HG03469 (cell line): Measurements from ENCODE around the gene FUOM.
"Not testable (repeated sequence)": the region's sequence is repeated elsewhere in the genome, so short reads cannot be mapped to it uniquely, and the experiment has no call there.

Source experiments
- ATAC-seq: cut with Tn5 transposase; IDR thresholded peaks from one replicate; pipeline ENCODE4 v1.9.1; 2021; ENCODE audit warnings: mild to moderate bottlenecking, moderate library complexity, moderate number of reproducible peaks; ENCODE audit not compliant: unreplicated experiment

Gene FUOM

DNA sequence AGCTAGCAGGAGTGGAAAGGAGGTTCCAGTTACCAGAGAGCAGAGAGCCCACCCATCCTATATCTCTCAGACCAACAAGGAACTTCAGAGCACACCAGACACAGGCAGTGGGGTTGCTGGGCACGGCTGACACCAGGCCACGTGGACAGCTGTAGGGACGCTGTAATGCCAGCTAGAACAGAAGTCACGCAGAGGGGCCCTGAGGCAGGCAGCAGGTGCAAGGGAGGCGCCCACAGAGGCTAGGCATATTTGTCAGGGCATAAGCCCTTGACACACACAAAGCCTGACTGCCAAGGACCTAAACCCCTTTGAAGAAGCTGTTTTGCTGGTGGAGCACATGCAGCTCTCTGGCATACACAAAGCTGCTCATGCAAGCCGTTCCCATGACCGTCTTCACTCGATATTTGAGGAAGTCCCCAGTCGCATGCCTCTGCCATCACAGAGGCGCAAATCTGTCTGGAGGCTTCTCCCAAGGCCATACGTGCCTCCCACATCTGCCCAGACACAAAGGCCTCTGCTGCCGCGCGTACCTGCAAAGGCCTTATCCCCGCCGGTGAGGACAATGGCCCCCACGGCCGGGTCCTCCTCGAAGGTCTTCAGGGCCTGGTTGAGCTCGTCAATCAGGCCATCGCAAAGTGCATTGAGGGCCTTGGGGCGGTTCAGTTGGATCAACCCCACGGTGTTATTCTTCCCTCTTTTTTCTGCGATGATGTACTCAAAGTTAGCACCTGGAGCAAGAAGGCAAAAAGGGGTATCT lies 12.4 kb upstream of the FUOM start:
- no peak for ATAC-seq

DNA sequence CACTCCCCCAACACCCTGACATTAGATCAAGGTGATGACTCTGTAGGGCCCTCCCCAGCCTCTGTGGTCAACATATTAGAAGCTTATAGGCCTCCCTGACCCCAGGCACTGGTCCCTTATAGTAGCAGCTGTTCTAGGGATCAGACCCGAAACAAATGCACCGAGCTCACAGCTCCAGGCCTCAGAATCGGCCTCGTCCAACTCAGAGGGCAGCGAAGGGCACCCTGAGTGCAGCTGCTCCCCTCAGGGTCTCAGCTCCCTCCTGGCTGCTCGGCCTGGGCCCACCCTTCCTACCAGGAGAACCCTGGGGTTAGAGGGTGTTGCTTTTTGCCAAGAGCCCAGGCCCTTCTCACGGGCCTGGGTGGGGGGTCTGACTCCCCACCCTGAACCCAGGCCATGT lies 10.3 kb upstream of the FUOM start:
- ATAC-seq = no peak

DNA sequence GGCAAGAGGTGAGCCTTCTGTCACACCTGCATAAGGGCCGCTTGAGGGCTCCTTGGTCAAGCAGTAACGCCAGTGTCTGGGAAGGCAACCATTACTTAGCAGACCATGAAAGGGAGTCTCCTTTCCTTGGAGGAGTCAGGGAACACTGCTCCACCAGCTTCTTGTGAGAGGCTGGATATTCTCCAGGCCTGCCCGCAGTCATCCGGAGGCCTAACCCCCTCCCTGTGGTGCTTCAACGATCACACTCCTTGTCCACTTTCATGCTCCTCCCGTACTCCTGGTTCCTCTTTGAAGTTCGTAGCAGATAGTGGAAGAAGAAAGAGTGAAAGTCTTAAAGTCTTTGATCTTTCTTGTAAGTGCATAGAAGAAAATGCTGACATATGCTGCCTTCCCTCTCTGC lies 9.6 kb upstream of the FUOM start:
- ATAC-seq = not testable (repeated sequence)

DNA sequence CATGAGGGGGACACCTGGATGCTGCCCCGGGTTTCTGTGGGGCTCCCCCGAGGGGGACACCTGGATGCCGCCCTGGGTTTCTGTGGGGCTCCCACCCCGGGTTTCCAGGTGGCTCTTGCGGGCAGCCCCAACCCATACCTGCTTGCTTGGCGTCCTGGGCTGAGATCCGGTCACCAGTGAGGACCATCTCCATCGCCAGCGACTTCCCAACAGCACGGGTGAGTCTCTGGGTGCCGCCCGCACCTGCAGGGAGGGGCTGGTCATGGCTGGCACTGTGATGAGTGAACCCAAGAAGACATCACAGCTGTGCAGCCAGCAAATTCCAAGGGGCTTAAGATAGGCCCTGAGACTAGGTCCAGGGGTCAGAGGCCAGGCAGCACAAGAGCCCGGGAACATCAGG lies 8.9 kb upstream of the FUOM start:
- ATAC-seq = no peak

DNA sequence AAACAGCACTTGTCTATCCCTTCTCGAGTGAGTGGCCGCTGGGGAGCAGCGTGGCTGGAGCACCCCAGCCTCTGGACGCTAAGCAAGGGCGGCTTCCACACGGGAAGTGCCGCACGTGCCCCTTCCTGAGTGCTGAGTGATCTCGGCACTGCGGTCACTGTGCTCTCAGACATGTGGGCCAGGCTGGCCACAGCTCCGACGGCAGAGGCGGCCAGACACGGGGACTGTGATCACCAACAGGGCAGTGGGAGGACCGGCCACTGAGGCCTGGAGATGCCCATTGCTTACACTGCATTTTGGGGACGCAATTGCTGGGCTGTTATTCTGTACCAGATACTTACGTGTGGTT lies 8.3 kb upstream of the FUOM start:
- ATAC-seq = no peak

DNA sequence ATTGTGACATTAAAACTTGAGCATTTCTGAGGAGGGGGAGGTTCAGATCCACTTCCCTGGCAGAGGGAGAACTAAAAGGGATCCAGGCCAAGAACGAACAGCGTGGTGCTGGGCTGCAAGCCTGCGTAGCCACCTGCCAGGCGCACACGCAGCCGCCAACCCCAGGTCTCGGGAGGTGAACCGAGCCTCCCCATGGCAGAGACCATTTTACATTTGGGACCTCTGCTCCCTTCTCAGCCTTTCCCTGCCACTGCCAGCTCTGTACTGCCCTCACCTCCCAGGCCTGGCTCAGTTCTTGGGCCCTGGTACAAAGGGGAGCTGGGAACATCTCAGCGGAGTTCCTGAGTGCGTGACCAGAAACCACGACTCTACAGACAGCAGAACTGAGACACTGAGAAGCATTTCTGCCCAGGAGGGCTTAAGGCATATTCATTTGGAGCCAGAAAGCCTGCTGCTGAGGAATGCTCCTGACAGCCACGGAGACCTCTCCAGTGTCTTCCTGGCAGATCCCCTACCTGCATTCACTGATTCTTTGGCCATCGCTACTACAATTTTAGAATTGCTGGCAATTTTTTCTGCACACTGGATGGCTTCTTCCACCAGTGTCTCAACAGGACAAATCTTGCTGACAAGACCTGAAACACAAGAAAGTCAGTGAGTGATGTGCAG lies 7.8 kb upstream of the FUOM start:
- ATAC-seq = no peak

DNA sequence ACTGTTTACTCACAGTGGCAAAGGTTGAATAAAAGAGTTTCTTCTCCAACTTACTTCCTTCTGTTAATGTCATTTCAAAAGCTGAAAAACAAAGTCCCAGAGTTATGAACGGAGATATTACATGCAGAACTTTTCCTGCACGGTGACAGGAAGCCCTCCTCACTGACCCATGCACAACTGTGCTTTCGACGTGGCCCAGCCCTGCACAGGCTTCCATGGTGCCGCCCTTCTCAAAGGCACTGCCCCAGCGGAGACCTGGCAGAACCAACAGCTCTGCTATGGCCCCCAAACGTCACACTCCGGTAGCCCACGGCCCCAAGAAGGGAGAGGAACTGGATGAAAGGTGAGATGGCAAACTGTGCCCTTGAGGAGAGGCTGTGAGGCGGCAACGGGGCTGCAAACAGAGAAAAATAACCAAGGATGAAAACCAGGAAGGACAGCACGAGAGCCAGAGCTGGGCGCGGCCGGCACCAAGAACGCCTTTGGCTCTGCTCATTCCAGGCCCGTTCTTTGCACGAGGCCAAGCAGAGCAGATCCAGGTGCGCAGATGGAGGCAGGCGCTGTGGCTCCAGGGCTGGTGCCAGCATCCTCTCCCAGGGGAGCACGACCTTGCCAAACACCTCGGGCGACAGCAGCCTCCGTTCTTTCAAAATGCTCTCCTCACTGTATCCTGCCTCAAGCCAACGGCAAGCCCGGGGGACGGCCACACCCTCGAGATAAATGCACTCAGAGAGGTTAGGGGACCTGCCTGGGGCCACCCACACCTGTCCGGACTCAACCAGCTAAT lies 7.0 kb upstream of the FUOM start:
- ATAC-seq = no peak

DNA sequence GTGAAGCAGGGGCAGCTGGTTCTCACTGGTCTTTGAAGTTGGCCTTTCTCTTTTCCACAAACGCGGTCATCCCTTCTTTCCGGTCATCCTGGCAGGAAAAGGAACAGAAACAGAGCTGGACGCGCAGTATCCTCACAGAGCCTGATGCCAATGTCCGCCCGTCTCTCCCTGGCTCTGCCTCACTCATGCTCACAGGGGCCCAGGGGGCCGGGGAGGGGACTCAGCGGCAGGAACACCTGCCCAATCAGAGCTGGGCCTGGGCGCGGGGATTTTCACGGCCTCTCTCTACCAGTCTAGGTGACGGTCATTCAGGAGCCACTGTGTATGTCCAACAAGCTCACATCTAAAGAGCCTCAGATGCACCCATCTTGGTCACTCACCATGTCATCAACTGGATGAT lies 5.0 kb upstream of the FUOM start:
- no peak for ATAC-seq

DNA sequence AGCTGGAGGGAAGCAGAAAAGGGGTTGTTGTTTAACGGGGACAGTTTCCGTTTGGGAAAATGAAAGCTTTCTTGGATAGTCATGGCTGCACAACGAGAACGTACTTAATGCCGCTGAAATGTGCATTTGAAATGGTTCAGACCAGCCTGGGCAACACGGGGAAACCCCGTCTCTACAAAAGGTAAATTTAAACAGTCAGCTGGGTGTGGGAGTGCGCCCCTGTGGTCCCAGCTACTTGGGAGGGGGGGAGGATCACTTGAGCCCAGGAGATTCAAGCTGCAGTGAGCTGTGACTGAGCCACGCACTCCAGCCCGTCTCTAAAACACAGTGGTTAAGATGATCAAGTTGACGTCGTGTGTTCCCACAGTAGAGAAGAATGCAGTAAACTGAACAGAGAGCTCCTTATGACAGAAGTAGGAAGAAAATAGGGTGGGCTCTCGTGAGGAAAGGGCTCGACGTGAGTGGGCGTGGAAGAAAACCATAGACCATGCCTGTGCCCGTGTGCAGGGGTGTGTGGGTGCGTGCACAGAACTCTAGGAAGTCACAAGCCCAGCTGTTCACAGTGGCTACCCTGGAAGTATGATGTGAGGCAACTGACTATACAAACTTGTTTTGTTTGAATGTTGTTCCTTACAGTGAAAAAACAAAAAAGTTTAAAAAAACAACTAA lies 4.1 kb upstream of the FUOM start:
- no peak for ATAC-seq

DNA sequence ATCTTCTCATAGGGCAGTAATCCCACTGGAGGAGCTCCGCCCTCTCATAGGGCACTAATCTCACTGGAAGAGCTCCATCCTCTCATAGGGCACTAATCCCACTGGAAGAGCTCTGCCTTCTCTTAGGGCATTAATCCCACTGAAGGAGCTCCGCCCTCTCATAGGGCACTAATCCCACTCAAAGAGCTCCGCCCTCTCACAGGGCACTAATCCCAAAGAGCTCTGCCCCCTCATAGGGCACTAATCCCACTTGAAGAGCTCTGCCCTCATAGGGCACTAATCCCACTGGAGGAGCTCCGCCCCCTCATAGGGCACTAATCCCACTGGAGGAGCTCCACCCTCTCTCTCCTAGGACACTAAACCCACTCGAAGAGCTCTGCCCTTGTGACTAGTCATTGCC lies 3.4 kb upstream of the FUOM start:
- ATAC-seq = no peak

DNA sequence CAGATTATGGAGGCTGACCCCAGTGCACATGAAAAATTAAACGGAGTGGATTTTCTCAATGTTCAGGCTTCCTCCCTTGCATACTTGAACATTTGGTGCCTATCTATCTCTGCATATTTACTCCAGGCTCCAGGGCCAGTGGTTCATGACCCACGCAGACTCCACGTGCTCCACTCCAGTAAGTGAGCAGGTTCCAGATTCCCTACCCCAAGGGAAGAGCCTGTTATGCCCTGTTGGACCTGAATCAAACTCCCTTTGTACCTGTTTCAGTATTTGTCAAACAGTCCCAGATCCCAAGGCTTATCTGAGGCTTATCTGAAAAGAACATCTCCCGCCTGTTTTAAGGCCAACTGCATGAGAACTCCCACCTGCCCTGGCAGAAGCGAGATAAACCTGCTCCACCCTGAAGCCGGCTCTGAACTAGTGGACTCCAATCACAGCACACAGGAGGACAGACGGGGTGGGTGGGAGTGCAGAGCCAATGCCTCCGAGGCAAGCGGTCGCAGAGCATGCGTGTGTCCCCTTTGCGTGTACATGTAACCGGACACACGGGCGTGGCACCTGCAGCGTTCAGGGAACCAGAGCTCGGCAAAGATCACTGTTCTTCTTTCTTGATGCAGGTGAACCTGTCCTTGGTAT lies 2.3 kb upstream of the FUOM start:
- no peak for ATAC-seq

DNA sequence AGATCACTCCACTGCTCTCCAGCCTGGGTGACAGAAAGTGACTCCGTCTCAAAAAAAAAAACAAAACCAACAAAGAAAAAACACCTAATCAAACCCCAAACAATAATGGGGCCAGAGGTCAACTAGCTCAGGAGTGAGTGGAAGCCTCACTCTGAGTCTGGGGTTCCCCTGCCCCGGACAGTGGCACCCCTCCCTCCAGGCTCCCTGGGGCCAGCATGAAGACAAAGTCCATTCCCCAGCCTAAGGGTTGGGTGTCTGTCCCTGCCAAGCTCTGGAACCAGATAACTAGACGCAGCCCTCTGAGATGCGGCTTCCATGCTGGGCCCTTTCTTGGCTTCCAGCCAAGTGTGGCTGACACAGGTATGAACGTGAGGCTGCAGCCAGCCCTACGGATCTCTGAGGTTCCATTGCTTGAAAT lies 1.7 kb upstream of the FUOM start:
- no peak for ATAC-seq

DNA sequence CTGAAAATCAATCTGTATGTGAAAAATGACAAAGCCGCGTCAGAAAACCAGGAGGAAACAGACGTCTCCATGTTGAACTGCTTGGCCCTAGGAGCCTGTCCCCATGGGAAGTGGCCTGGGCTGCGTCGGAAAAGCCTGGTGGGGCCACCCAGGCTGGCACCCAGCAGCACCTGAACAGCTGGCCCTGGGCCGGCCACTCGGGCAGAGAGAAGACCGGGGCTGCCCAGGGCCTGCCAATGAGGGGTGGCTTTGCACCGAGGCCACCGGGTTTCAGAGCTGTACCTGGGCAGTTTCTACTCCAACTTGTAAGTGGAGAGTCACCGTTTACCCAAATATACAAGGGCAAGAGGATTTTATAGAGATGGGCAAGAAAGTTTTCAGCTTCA lies 1.1 kb upstream of the FUOM start:
- no peak for ATAC-seq

DNA sequence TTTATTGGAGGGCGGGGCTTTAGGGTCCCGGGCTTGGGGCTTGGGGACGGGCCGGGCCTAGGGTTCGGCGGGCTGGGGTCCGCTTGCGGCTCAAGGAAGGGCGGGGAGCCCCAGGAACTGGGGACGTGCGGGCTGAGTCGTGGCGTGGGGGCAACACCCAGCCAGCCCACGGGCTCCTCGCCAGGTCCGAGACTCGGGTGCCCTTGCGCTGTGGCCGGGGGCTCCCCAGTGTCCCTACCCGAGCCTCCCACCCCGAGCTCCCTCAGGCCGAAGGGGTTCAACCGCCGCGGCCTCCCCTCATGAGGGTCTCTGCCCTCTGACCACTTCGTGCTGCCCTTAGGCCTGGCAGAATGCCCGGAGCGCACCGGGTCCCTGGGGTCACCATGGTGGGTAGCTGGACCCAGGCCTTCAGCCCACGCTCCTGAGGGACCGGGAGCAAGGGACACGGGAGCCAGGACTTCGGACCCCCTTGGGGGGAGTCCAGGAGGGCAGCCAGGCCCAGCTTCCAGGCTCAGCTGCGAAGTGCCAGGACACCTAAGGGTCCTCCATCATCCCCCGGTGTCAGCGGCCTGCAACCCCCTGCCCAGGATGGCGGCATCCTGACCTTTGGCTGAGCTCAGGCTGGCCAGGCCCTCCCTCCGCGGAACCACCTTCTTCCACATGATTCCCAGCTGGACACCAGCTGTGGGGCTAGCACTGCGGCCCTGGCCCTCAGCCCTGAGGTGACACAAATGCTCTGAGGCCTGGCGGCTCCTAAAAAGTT lies 524 bp upstream of the FUOM start:
- ATAC-seq = no peak

DNA sequence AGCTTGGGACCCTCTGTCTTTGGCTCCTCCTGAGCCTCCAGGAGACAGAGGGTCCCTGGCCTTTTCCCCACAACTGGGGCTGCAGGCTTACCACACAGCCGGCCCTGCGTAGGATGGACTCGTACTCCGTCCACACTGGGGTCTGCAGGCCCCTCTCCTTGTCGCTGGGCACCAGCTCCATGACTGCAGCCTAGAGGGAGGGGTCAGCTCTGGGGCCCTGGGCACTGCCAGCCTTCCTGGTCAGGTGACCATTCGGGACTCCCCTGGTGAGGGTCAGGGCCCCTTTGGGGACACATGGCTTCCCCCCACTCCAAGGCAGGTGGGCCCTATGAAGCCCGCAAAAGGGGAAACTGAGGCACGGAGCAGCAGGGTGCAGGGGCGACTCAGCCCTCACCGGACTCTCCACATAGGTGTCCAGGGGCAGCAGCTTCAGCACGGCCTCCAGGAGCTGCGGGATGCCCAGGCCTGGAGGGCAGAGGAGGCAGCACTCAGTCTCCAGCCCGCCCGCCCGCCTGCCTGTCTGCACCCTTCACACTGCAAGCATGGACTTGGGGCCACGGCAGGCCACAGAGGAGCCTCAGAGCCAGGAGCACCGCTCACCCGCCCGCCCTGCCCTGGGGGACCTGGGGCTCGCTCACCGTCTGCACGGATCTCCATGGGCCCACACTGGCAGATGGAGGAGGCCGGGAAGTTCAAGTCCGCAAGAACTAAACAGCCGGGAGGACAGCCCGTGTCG lies 1.1 kb downstream of the FUOM start:
- ATAC-seq = no peak

DNA sequence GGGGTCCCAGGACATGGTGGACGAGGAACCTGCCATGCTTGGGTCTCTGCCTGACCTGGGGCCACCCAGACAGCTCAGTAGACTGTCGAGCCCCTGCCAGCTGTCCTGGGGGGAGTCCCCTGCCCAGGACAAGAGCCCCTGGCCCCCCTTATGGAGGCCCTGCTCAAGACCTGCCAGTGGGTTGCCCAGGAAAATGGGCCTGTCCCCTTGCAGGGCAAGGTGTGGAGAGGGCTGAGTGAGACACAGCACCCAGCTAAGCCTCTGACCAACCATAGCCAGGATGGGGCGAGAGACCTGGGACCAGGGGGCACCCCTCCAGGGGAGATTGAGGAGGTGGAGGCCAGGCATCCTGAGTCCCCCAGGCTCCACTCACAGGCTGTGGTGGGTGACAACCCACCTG lies 1.8 kb downstream of the FUOM start:
- ATAC-seq = no peak

DNA sequence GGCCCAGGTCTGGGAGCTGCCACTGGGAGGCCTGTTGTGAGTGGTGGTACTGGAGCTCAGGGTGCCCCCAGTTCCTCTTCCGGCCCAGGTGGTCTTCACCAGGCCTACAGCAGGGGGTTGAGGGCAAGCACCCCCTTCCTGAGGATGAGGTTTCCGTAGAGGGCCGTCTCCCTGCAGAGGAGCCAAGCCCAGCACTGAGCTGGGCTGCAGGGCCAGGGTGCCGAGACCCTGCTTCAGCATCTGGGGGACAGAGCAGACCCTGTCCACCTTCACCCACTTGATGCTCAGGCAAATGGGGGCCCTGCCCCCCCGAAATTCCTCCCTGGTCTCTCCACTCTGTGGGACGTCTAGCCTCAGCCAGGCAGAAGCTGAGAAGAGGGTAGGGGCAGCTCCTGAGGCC lies 2.6 kb downstream of the FUOM start:
- no peak for ATAC-seq

DNA sequence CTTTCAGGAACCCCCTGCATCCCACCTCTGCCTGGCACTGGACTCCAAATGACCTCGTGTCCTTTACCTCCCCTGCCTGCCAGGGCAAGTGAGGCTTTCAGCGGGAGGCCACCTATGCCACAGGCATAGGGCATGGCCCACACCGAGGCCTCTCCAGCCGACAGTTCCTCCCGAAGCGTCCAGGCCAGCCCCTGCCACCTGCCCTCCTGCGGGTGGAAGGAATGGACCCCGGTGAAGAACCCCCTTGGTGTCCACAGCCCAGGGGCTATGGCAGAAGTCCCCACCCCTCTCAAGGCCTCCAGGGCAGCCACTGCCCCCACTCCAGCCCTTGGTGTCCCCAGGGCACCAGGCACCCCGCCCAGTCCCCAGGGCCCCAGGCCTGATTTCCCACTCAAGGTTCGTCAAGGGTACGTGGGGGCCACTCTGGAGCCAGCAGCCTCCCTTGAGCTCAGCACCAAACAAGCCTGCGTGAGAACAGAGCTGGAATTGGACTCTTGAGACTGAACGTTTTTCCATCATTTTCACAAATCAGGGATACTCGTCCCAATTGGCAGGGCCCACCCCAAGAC lies 3.1 kb downstream of the FUOM start:
- no peak for ATAC-seq

DNA sequence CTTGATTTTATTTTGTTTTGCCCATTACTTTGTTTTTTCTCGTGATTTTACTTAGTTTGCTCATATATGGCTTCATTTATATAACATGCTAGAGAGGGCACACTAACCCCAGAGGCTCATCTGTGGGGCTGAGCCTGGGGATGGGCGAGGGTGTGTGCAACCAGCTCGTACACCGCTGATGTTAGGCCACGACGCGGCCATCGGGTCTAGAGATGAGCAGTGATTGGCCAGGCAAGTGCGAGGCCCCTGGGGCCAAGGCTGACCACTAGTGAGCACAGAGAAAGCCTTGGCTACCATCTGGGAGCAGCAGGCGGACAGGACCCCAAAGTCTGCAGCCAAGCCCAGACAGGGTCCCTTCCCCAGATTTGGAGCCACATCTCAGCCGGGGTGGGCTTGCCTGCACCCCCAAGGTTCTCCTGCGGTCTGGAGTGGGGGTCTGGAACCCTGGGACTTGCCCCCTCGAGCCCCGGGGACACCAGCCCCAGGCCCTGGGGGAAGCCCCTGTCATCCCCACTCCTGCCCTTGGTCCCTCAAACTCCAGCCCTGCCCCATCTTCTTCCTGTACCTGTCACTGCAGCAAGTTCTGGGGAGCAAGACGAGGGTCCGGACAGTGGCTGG lies 3.7 kb downstream of the FUOM start:
- no peak for ATAC-seq
